Fibroblast of lung (primary cell): ENCODE measurements around the gene MGP.

Source experiments
- CTCF ChIP-seq, 2 donors: IDR thresholded peaks in 1 of 2; conservative IDR thresholded peaks in 1 of 2; 1 replicate in 1 of 2; 2 replicates in 1 of 2; pipeline ENCODE4 v1.5.1; 2011 to 2012; ENCODE audit warnings: low read length in 2 of 2, control low read depth in 1 of 2, inconsistent platforms in 1 of 2, low read depth in 1 of 2, mild to moderate bottlenecking in 1 of 2
- EZH2 ChIP-seq: IDR thresholded peaks from 2 replicates; pipeline ENCODE4 v1.5.1; 2012; ENCODE audit warnings: low read length, control low read depth, mild to moderate bottlenecking; ENCODE audit errors: missing control alignments

DNA sequence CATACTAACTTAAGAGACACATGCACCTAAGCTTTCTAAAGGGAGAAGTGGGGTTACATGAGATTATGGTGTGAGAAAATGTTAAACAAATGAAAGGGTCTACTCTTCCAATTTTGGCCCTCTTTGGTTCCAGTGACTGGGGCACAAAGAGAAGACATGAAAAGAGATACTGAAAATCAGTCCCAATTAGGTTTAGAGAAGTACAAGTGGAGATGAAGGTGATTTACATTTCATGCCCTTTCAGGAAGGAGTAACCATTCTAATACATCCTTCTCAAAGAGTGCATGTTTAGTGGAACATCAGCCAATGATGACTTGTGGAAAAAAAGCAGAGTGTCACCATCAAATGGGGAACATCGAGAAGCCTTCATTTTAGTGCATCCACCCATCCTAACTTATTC is 14.4 kb downstream of the MGP start:
- no peak for TF ChIP-seq CTCF (conservative IDR thresholded peaks at IDR 0.05 in 1 of 2, IDR thresholded peaks at IDR 0.05 in 1 of 2; ENCODE audit: low read depth in 1 of 2, low read length in 2 of 2)
- TF ChIP-seq EZH2: no peak
